K562 (cell line): ENCODE data around the gene ULK3. TPM values are rescaled to one million over a fixed set of nuclear protein-coding genes. Genes with fewer than 3 reads are reported as not detected.

Experiments
- CBX3 ChIP-seq, 2 experiments: IDR thresholded peaks; 1 replicate in 1 of 2; 2 replicates in 1 of 2; pipeline ENCODE4 v1.6.1; 2012; ENCODE audit warnings: inconsistent platforms in 2 of 2, low read length in 2 of 2, borderline replicate concordance in 1 of 2, control low read depth in 1 of 2
- CREB1 ChIP-seq, 2 experiments: sonication (generic) in 1 of 2; formaldehyde crosslinking in 1 of 2; IDR thresholded peaks; 2 replicates each; pipeline versions ENCODE4 v1.6.1 to v1.8.0; 2012 to 2022; ENCODE audit warnings: inconsistent platforms in 1 of 2, mild to moderate bottlenecking in 1 of 2, missing genetic modification reagents in 1 of 2, moderate library complexity in 1 of 2
- CTCFL ChIP-seq: IDR thresholded peaks from 2 replicates; pipeline ENCODE4 v1.6.1; 2011; ENCODE audit warnings: borderline replicate concordance, low read depth, mild to moderate bottlenecking, moderate library complexity, low read length; ENCODE audit not compliant: insufficient read depth, poor library complexity, severe bottlenecking
- DPF2 ChIP-seq: fragments of 450-650 bp; IDR thresholded peaks from 2 replicates; pipeline ENCODE4 v1.6.1; 2016
- ELF4 ChIP-seq: fragments of 450-650 bp; formaldehyde crosslinking; IDR thresholded peaks from 2 replicates; pipeline ENCODE4 v1.4.0; 2022; ENCODE audit warnings: missing genetic modification characterization
- FOXJ3 ChIP-seq: sonication (generic); formaldehyde crosslinking; IDR thresholded peaks from 2 replicates; pipeline ENCODE4 v1.4.0; 2020; ENCODE audit warnings: mild to moderate bottlenecking, missing genetic modification reagents
- FOXK1 ChIP-seq: sonication (generic); formaldehyde crosslinking; IDR thresholded peaks from 2 replicates; pipeline ENCODE4 v1.8.0; 2022; ENCODE audit warnings: missing genetic modification reagents, mild to moderate bottlenecking, borderline replicate concordance
- GABPB1 ChIP-seq: sonication (generic); formaldehyde crosslinking; IDR thresholded peaks from 2 replicates; pipeline ENCODE4 v1.8.0; 2022; ENCODE audit warnings: mild to moderate bottlenecking, missing genetic modification reagents
- MTA3 ChIP-seq: fragments of 450-650 bp; formaldehyde crosslinking; IDR thresholded peaks from 2 replicates; pipeline ENCODE4 v1.6.1; 2017; ENCODE audit warnings: mild to moderate bottlenecking, borderline replicate concordance
- MYBL2 ChIP-seq, 2 experiments: fragments of 450-650 bp in 1 of 2; sonication (generic) in 1 of 2; formaldehyde crosslinking in 1 of 2; IDR thresholded peaks; 2 replicates each; pipeline versions ENCODE4 v1.6.1 to v1.8.1; 2017 to 2022; ENCODE audit warnings: borderline replicate concordance in 1 of 2, inconsistent platforms in 1 of 2, low read depth in 1 of 2, mild to moderate bottlenecking in 1 of 2, missing genetic modification reagents in 1 of 2, moderate library complexity in 1 of 2
- NCOA1 ChIP-seq: fragments of 450-650 bp; IDR thresholded peaks from 2 replicates; pipeline ENCODE4 v1.6.1; 2016; ENCODE audit warnings: low read depth
- NCOA4 ChIP-seq: fragments of 450-650 bp; IDR thresholded peaks from 2 replicates; pipeline ENCODE4 v1.6.1; 2018; ENCODE audit warnings: mild to moderate bottlenecking; ENCODE audit not compliant: partially characterized antibody
- RBM34 ChIP-seq: fragments of 200-400 bp; formaldehyde crosslinking; IDR thresholded peaks from 2 replicates; pipeline ENCODE4 v1.6.1; 2018; ENCODE audit warnings: low read length, borderline replicate concordance; ENCODE audit not compliant: insufficient read depth
- RNF2 ChIP-seq: sonication (generic); IDR thresholded peaks from 2 replicates; pipeline ENCODE4 v1.6.1; 2016
- SIX5 ChIP-seq, 2 experiments: IDR thresholded peaks; 2 replicates each; pipeline ENCODE4 v1.6.1; 2011; ENCODE audit warnings: low read length in 2 of 2, borderline replicate concordance in 1 of 2, low read depth in 1 of 2, mild to moderate bottlenecking in 1 of 2, moderate library complexity in 1 of 2; ENCODE audit not compliant: insufficient read depth in 1 of 2
- SOX6 ChIP-seq: fragments of 450-650 bp; IDR thresholded peaks from 2 replicates; pipeline ENCODE4 v1.6.1; 2014; ENCODE audit warnings: mild to moderate bottlenecking
- SRSF3 ChIP-seq: fragments of 200-400 bp; formaldehyde crosslinking; IDR thresholded peaks from 2 replicates; pipeline ENCODE4 v1.6.1; 2016; ENCODE audit warnings: mild to moderate bottlenecking, low read length, moderate library complexity; ENCODE audit not compliant: insufficient read depth
- SRSF7 ChIP-seq: fragments of 200-400 bp; formaldehyde crosslinking; optimal IDR thresholded peaks from 2 replicates; pipeline ENCODE3; 2017; ENCODE audit warnings: mild to moderate bottlenecking, low read depth, low read length
- TARDBP ChIP-seq: fragments of 450-650 bp; IDR thresholded peaks from 2 replicates; pipeline ENCODE4 v1.6.1; 2016
- UBTF ChIP-seq, 2 experiments: IDR thresholded peaks; 2 replicates each; pipeline ENCODE4 v1.6.1; 2012; ENCODE audit warnings: improper control_type of control experiment in 2 of 2, low read depth in 2 of 2, low read length in 2 of 2, borderline replicate concordance in 1 of 2
- ZNF140 ChIP-seq: fragments of 250-450 bp; sonication (Bioruptor Pico); IDR thresholded peaks from 2 replicates; pipeline ENCODE4 v1.8.0; 2021; ENCODE audit warnings: moderate library complexity, mild to moderate bottlenecking, inconsistent platforms
- ZNF165 ChIP-seq: fragments of 250-450 bp; sonication (Bioruptor Pico); IDR thresholded peaks from 2 replicates; pipeline ENCODE4 v1.4.0; 2020; ENCODE audit warnings: borderline replicate concordance
- ZNF217 ChIP-seq: sonication (generic); formaldehyde crosslinking; IDR thresholded peaks from 2 replicates; pipeline ENCODE4 v1.8.0; 2022; ENCODE audit warnings: mild to moderate bottlenecking, missing genetic modification reagents
- ZNF239 ChIP-seq: fragments of 250-450 bp; sonication (Bioruptor Pico); IDR thresholded peaks from 2 replicates; pipeline ENCODE4 v1.4.0; 2020; ENCODE audit warnings: mild to moderate bottlenecking
- polyA plus RNA-seq, 8 experiments: library from polyadenylated mRNA; depleted of rRNA in 4 of 8; stranded (reverse) in 5 of 8; unstranded in 3 of 8; fragments of >200 nt; fragmentation: Nextera tagmentation in 2 of 8; fragmentation: Illumina TruSeq in 1 of 8; extraction: Ambion mirVana in 2 of 8; extraction: Trizol in 1 of 8; gene quantifications; 2 replicates each; pipeline versions ENCODE4 v1.2.1 to v1.2.3, GENCODE V29; 2011 to 2014; ENCODE audit warnings: inconsistent platforms in 1 of 8, missing spikeins in 1 of 8
- total RNA-seq, 7 experiments: library from RNA; depleted of rRNA in 6 of 7; stranded (reverse); fragments of >200 nt in 6 of 7; fragmentation: Illumina TruSeq in 2 of 7; extraction: Trizol in 2 of 7; gene quantifications; 2 replicates each; pipeline versions ENCODE4 v1.2.1 to v1.2.3, GENCODE V29; 2011 to 2021; ENCODE audit warnings: low replicate concordance in 1 of 7

The ULK3 gene
- total and polyA plus RNA-seq, 9 of the 15 experiments (the other 6 are each of a cell fraction or from before 2014, with no cell fraction given), result 0.68 to 68.0 (median 34.9) TPM

GRCh38 chr15:74889390-74889882 lies 46.5 kb upstream of the ULK3 start (continued):
- TF ChIP-seq ELF4 (CRISPR knock-in tag) (no peak), CTCFL (no peak), MYBL2 (IDR thresholded peaks at IDR 0.05; ENCODE audit: low read depth) (no peak), MYBL2 (CRISPR knock-in tag; IDR thresholded peaks at IDR 0.05; ENCODE audit: borderline replicate concordance) (no peak), RNF2 (peak; percentile 50; the same call in 1 of the 2 replicates), NCOA1 (no peak), SOX6 (no peak), SRSF7 (no peak), DPF2 (0 out of 2 replicates have a peak, but pooled peaks have one; percentile 12), ZNF239 (no peak; the same call in 1 of the 2 replicates), ZNF217 (CRISPR knock-in tag) (no peak), UBTF (IDR thresholded peaks at IDR 0.05; ENCODE audit: borderline replicate concordance in 1 of 2, low read depth in 2 of 2, low read length in 2 of 2) (peak in 1 of 2 experiments; percentile 44; a peak in 1 of 4 replicates), MTA3 (0 out of 2 replicates have a peak, but pooled peaks have one; percentile 19), TARDBP (no peak), CBX3 (IDR thresholded peaks at IDR 0.05; ENCODE audit: borderline replicate concordance in 1 of 2, low read length in 2 of 2) (0 out of 3 replicates have a peak, but pooled peaks of 1 of the 2 experiments have one; percentile 20), FOXK1 (CRISPR knock-in tag) (no peak), GABPB1 (CRISPR knock-in tag) (peak; percentile 59; the same call in 1 of the 2 replicates), NCOA4 (no peak), SRSF3 (no peak), ZNF140 (no peak), ZNF165 (CRISPR knock-in tag) (0 out of 2 replicates have a peak, but pooled peaks have one; percentile 47), CREB1 (IDR thresholded peaks at IDR 0.05) (no peak), CREB1 (CRISPR knock-in tag; IDR thresholded peaks at IDR 0.05) (no peak), RBM34 (no peak), SIX5 (IDR thresholded peaks at IDR 0.05; ENCODE audit: borderline replicate concordance in 1 of 2, insufficient read depth in 1 of 2, low read depth in 1 of 2, low read length in 2 of 2) (no peak), FOXJ3 (CRISPR knock-in tag) (no peak)
